Smooth muscle cell (in vitro differentiated cells): ENCODE results near the gene CLSTN2. TPM values are rescaled to one million over a fixed set of nuclear protein-coding genes. Genes with fewer than 3 reads are reported as not detected.

Source experiments
- DNase-seq: peaks from one replicate; lab custom pipeline; 2025; ENCODE audit not compliant: unreplicated experiment; lab: John Stamatoyannopoulos, UW
- H2AFZ ChIP-seq: fragments of 200-600 bp; sonication (generic); 2 replicates; pipeline ENCODE4 v1.6.0; 2016; ENCODE audit warnings: antibody characterized with exemption, low read depth, mild to moderate bottlenecking
- H3F3A ChIP-seq: fragments of 200-600 bp; sonication (generic); 2 replicates; pipeline ENCODE4 v1.6.0; 2017; ENCODE audit warnings: antibody characterized with exemption, low read depth
- H3K27ac ChIP-seq: fragments of 200-600 bp; sonication (generic); 2 replicates; pipeline ENCODE4 v1.5.1; 2016; ENCODE audit warnings: low read depth, mild to moderate bottlenecking
- H3K27me3 ChIP-seq: fragments of 200-600 bp; sonication (generic); 2 replicates; pipeline ENCODE4 v1.6.1; 2016; ENCODE audit warnings: low read depth, mild to moderate bottlenecking
- H3K36me3 ChIP-seq: fragments of 200-600 bp; sonication (generic); 2 replicates; pipeline ENCODE4 v1.5.1; 2016; ENCODE audit warnings: low read depth
- H3K4me1 ChIP-seq: fragments of 200-600 bp; sonication (generic); 2 replicates; pipeline ENCODE4 v1.5.1; 2016; ENCODE audit warnings: low read depth
- H3K4me2 ChIP-seq: fragments of 200-600 bp; sonication (generic); 2 replicates; pipeline ENCODE4 v1.6.0; 2016; ENCODE audit warnings: mild to moderate bottlenecking
- H3K4me3 ChIP-seq: fragments of 200-600 bp; sonication (generic); 2 replicates; pipeline ENCODE4 v1.5.1; 2016; ENCODE audit warnings: mild to moderate bottlenecking
- H3K79me2 ChIP-seq: fragments of 200-600 bp; sonication (generic); 2 replicates; pipeline ENCODE4 v1.6.0; 2016; ENCODE audit warnings: low read depth, mild to moderate bottlenecking
- H3K9ac ChIP-seq: fragments of 200-600 bp; sonication (generic); 2 replicates; pipeline ENCODE4 v1.6.0; 2016; ENCODE audit warnings: low read depth
- H3K9me3 ChIP-seq: fragments of 200-600 bp; sonication (generic); replicated peaks from 2 replicates; pipeline ENCODE4 v1.5.1; 2016; ENCODE audit warnings: low read depth
- H4K20me1 ChIP-seq: fragments of 200-600 bp; sonication (generic); 2 replicates; pipeline ENCODE4 v1.6.0; 2016; ENCODE audit warnings: low read depth
- WGBS: methylation state at CpG from one replicate; pipeline ENCODE4 v1.1.7; 2016; ENCODE audit warnings: low lambda C conversion rate; 5-methylcytosine and 5-hydroxymethylcytosine counted together
- polyA plus RNA-seq: library from polyadenylated mRNA; unstranded; fragments of >200 nt; fragmentation: Nextera tagmentation; extraction: Ambion mirVana; gene quantifications from 2 replicates; pipeline ENCODE4 v1.2.1, GENCODE V29; 2016
- total RNA-seq: library from RNA; depleted of rRNA; stranded (reverse); fragments of >200 nt; gene quantifications from 2 replicates; pipeline ENCODE4 v1.2.3, GENCODE V29; 2014
- TF ChIP-seq, protein P1 (sequence below): fragments of 200-600 bp; sonication (generic); IDR thresholded peaks from 2 replicates; pipeline ENCODE4 v1.5.1; 2017; ENCODE audit warnings: borderline replicate concordance, mild to moderate bottlenecking, antibody characterized with exemption; ENCODE audit not compliant: insufficient read depth, poor library complexity, severe bottlenecking

Gene CLSTN2
- total and polyA plus RNA-seq, 2 experiments from 2014 or later = 0.91 to 1.5 TPM

GRCh38 chr3:139953131-139953910 lies 18.3 kb downstream of the CLSTN2 start:
- Histone ChIP-seq H3K9me3 (no peaks in the 10 kb centered on the region), H2AFZ (no peak overlapping the region), H3F3A (no peaks in the 10 kb centered on the region), H3K4me1 (no peaks in the 10 kb centered on the region), H3K27me3 (no peaks in the 10 kb centered on the region), H3K27ac (no peak overlapping the region), H3K4me2 (no peak overlapping the region), H3K4me3 (no peak overlapping the region), H4K20me1 (no peaks in the 10 kb centered on the region), H3K36me3 (no peaks in the 10 kb centered on the region), H3K79me2 (no peaks in the 10 kb centered on the region), H3K9ac (no peak overlapping the region)
- DNase-seq = no peak
- 70% methylated on average over 2 of the region's 2 CpGs for WGBS
- TF ChIP-seq, protein P1, sequence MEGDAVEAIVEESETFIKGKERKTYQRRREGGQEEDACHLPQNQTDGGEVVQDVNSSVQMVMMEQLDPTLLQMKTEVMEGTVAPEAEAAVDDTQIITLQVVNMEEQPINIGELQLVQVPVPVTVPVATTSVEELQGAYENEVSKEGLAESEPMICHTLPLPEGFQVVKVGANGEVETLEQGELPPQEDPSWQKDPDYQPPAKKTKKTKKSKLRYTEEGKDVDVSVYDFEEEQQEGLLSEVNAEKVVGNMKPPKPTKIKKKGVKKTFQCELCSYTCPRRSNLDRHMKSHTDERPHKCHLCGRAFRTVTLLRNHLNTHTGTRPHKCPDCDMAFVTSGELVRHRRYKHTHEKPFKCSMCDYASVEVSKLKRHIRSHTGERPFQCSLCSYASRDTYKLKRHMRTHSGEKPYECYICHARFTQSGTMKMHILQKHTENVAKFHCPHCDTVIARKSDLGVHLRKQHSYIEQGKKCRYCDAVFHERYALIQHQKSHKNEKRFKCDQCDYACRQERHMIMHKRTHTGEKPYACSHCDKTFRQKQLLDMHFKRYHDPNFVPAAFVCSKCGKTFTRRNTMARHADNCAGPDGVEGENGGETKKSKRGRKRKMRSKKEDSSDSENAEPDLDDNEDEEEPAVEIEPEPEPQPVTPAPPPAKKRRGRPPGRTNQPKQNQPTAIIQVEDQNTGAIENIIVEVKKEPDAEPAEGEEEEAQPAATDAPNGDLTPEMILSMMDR = no peak

- Histone ChIP-seq H2AFZ (no peak overlapping the region), H3K9ac (no peak overlapping the region), H4K20me1 (no peaks in the 10 kb centered on the region), H3K9me3 (no peaks in the 10 kb centered on the region), H3K27me3 (no peaks in the 10 kb centered on the region), H3K4me2 (no peak overlapping the region), H3F3A (no peaks in the 10 kb centered on the region), H3K4me3 (no peak overlapping the region), H3K4me1 (no peaks in the 10 kb centered on the region), H3K36me3 (no peaks in the 10 kb centered on the region), H3K27ac (no peak overlapping the region), H3K79me2 (no peaks in the 10 kb centered on the region)
- no peak for DNase-seq
- TF ChIP-seq, protein P1 = no peak
- WGBS = 92% methylated on average over 3 of the region's 3 CpGs
Measured at GRCh38 chr3:139954146-139954860, 19.3 kb downstream of the CLSTN2 start.

- TF ChIP-seq, protein P1 = no peak
- Histone ChIP-seq H3K4me3 (no peak overlapping the region), H3K9me3 (no peaks in the 10 kb centered on the region), H3K27ac (no peak overlapping the region), H3K79me2 (no peaks in the 10 kb centered on the region), H3K4me2 (no peak overlapping the region), H3K4me1 (no peaks in the 10 kb centered on the region), H3K27me3 (no peaks in the 10 kb centered on the region), H3K36me3 (no peaks in the 10 kb centered on the region), H3K9ac (no peak overlapping the region), H2AFZ (no peak overlapping the region), H3F3A (no peaks in the 10 kb centered on the region), H4K20me1 (no peaks in the 10 kb centered on the region)
- 92% methylated on average over 4 of the region's 4 CpGs for WGBS
- DNase-seq = no peak
Measured at GRCh38 chr3:139957844-139958243, 22.9 kb downstream of the CLSTN2 start.

DNA sequence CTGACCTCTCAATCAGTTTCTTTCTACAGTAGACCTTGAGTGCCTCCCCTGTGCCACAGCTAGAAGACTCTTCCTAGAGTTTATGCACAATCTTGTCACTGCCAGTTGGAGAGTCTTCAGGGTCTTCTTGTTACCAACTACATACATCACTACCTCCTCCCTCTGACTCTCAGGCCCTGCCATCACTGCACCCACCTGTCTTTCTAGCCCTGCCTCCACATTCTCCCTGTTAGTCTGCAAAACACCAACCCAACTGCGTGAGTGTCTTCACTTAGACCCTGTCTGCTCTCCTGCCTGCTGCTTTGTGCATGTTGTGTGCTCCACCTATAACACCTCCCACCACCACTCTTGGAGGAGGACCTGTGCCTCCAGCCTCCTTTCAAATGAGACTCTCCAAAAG lies 34.4 kb downstream of the CLSTN2 start:
- no peak overlapping the region for H3K4me3 ChIP-seq
- 86% methylated on average over 1 of the region's 1 CpG for WGBS
- TF ChIP-seq, protein P1 = no peak

More for the DNA sequence above, 34.4 kb downstream of the CLSTN2 start:
- Histone ChIP-seq H3K9me3 (no peaks in the 10 kb centered on the region), H3F3A (no peaks in the 10 kb centered on the region), H3K27ac (no peak overlapping the region), H3K36me3 (no peaks in the 10 kb centered on the region), H3K9ac (no peak overlapping the region), H4K20me1 (no peaks in the 10 kb centered on the region), H3K27me3 (no peaks in the 10 kb centered on the region), H2AFZ (no peak overlapping the region), H3K79me2 (no peaks in the 10 kb centered on the region), H3K4me1 (no peaks in the 10 kb centered on the region), H3K4me2 (no peak overlapping the region)
- no peak for DNase-seq
